HepG2 (cell line): Measurements from ENCODE around the gene ANAPC16.

Experiments used
- CTCF ChIP-seq: sonication (generic); formaldehyde crosslinking; IDR thresholded peaks from 2 replicates; pipeline ENCODE4 v1.5.0; 2020; ENCODE audit warnings: mild to moderate bottlenecking, missing genetic modification reagents, moderate library complexity
- MZF1 ChIP-seq: sonication (generic); formaldehyde crosslinking; IDR thresholded peaks from 2 replicates; pipeline ENCODE4 v1.8.1; 2023; ENCODE audit warnings: mild to moderate bottlenecking, missing genetic modification reagents, borderline replicate concordance
- ZNF639 ChIP-seq: conservative IDR thresholded peaks from 2 replicates; pipeline ENCODE4 v1.6.1; 2018; ENCODE audit warnings: missing genetic modification reagents
- TF ChIP-seq, protein P1 (sequence below): sonication (generic); formaldehyde crosslinking; IDR thresholded peaks from 2 replicates; pipeline ENCODE4 v1.4.0; 2020; ENCODE audit warnings: mild to moderate bottlenecking, missing genetic modification reagents

GRCh38 chr10:72233621-72234020 lies 17.8 kb downstream of the ANAPC16 start:
- no peak for TF ChIP-seq ZNF639 (CRISPR knock-in tag)
- TF ChIP-seq, protein P1, sequence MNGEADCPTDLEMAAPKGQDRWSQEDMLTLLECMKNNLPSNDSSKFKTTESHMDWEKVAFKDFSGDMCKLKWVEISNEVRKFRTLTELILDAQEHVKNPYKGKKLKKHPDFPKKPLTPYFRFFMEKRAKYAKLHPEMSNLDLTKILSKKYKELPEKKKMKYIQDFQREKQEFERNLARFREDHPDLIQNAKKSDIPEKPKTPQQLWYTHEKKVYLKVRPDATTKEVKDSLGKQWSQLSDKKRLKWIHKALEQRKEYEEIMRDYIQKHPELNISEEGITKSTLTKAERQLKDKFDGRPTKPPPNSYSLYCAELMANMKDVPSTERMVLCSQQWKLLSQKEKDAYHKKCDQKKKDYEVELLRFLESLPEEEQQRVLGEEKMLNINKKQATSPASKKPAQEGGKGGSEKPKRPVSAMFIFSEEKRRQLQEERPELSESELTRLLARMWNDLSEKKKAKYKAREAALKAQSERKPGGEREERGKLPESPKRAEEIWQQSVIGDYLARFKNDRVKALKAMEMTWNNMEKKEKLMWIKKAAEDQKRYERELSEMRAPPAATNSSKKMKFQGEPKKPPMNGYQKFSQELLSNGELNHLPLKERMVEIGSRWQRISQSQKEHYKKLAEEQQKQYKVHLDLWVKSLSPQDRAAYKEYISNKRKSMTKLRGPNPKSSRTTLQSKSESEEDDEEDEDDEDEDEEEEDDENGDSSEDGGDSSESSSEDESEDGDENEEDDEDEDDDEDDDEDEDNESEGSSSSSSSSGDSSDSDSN (CRISPR knock-in tag): no peak
- TF ChIP-seq CTCF (CRISPR knock-in tag): no peak
- no peak for TF ChIP-seq MZF1 (CRISPR knock-in tag)
